NK-92 (cell line): ENCODE measurements around the gene C13orf46.

Experiments
- DNase-seq: peaks from one replicate; lab custom pipeline; 2025; ENCODE audit not compliant: unreplicated experiment; lab: John Stamatoyannopoulos, UW

Gene C13orf46

GRCh38 chr13:113939944-113940297 is 34.0 kb downstream of the C13orf46 start:
- no peak for DNase-seq

DNA sequence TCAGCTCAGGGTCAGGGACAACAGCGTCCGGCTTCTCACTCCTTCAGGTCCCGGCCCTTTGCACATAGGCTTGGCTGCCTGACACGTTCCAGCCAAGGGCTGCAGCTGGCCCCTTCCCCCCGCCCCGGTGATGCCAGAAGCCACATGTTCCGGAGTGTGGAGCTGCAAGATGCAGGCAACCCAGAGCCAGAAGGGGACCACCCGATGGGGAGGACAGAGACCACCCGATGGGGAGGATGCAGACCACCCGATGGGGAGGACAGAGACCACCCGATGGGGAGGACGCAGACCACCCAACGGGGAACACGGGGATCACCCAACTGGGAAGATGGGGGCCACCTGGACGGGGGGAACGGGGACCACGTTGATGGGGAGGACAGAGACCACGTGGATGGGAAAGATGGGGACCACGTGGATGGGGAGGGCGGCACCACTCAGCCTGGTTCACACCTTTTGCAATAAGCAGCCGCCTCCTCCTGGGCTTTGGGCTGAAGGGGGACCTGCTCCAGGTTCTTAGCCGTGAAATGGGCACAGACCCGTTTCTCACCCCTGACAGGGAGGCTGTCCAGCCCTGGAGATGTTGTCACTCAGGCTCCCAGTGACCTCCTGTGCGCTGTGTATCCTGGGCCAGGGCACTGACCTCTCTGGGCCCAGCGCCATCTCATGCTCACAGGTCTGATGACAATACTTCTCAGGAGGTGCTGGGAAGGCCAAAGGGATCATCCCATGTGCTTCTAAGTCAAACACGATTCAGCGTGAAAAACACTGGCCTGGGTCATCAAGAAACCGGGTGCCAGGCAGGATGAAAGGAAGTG is 34.5 kb downstream of the C13orf46 start:
- DNase-seq, result no peak

DNA sequence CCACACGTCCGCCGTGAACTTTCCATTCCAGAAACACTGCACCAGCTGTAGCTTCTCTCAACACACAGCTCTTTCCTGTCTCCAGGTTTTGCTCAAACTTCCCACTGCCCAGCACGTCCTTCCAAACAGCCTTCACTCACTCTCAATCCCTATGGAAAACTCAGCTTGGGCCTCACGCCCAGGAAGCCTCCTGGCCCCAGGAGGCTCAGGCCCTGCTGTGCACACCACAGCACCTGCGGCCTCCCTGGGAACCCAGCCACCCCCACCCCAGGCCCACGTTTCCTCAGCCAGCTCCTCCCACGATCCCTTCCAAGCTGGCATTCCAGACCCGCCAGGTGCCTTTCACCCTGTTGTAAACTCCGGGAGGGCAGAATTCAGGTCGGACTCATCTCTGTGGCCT is 35.2 kb downstream of the C13orf46 start:
- DNase-seq, result no peak

- DNase-seq, result no peak
These were observed 35.6 kb downstream of the C13orf46 start for GRCh38 chr13:113938246-113938645.

DNA sequence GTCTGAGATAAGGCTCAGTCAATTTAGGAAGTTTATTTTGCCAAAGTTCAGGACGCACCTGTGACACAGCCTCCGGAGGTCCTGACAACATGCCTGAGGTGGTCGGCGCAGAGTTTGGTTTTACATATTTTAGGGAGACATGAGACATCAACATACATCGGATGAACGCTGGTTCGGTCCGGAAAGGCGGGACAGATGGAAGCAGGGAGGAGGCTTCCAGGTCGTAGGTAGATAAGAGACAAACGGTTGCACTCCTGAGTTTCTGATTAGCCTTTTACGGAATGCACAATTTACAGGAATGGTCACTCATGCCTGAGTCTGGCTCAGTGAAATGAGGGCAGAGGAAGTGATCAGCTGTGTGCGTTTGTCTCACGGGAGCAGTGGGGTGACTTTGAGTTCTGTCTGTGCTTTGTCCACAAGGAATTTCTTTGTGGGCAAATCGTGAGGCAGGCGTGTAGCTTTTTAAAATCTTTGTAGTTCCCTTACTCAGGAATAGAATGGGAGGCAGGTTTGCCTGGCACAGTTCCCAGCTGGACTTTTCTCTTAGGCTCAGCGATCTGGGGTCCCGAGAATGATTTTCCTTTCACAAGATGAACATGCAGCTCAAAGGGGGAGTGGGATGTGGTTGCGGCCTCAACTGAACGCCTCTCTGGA is 36.2 kb downstream of the C13orf46 start:
- no peak for DNase-seq

DNA sequence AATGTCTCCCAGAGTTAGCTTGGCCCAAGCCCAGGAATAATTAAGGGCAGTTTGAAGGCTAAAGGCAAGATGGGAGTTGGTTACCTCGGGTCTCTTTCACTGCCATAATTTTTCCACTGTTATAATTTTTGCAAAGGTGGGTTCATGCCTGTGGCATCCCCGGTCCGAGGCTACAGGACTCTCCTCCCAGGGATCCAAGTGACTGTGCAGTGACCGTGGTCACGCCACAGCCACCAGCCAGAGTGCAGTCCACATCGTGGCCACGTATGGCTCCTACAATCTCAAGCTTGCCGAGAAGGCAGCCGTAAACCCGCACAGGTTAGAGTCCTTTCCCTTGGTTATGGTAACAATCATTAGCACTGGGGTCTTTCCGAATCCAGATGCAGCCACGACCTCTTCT is 36.8 kb downstream of the C13orf46 start:
- DNase-seq, result no peak

DNA sequence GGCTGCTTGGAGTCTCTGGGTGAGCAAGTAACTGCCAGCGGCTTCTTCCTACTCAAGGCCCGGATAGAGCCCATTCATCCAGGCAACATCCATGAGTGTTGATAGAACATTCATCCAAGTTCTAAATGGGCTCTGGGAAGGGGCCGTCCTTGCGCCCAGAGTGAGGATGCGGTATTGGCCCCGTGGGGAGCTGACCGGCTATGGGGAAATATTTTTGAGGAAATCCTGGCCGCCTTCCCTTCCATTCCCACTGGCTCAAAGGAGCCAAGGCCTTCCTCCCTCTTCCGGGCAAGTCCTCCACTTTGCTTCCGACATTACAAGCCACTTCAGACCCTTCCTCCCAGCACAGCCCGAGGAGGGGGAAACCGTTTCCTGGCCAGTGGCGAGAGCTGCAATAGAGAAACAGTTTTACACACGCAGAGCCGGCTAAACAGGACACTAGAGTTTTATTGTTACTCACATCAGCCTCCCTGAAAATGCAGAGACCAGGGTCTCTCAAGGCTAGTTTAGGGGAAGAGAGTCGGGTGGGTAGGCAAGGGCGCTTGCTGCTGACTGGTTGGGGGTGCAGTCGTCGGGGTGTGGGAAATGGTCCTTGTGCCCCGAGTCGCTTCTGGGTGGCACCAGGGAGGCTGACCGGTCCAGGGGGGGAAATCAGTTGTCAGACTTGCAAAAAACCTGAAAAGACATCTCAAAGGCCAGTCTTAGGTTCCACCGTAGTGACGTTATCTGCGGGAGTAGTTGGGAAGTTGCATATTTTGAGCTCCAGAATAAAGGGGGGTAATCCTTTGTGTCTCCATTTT is 37.5 kb downstream of the C13orf46 start:
- no peak for DNase-seq

DNA sequence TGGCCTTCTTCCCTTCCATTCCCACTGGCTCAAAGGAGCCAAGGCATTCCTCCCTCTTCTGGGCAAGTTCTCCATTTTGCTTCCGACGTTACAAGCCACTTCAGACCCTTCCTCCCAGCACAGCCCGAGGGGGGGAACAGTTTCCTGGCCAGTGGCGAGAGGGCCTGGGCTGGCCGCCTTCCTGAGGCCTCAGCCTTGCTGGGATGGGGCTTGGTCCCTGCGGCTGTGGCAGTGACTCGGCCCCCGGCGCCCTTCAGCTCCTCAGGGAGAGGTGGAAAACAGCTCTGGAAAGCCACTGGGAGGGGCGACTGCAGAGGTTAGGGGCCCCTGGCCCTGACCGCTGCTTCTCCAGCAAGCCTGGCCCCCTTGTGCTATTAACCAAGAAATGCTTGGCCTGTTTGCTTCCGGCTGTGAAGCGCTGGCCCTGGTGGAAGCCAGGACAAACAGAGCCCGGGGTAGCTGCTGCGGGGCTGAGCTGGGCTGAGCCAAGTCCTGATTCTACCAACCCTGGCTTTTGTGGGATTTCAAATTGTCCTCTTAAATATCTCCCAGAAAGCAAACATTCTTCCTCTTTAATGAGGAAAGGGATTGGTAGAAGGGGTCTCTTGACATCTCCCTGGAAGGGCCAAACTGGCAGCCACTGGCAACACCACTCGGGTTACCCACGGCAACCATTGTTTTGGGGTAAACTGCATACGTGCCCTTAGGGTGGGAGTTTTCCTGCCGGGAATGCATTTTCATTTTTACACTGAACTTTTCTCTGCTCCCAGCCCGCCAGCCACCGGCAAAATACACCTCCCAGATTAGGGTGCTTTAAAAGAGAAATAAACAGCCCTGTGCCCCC is 38.7 kb downstream of the C13orf46 start:
- no peak for DNase-seq

DNA sequence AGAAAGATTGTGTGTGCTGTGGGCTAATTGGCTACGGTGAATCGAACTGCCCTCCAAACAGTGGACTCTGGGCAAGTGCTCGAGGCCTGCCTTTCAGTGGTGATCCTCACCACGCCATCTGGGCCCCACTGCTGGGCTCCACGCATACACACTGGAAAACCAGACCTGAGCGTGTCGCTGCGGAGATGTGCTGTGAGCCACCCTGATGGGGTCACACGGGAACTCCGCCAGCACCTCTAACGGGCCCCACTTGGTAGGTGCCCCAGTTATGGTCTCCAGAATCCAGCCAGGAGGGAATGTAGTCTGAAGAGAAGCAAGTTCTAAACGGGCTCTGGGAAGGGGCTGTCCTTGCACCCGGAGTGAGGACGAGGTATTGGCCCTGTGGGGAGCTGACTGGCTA is 39.3 kb downstream of the C13orf46 start:
- DNase-seq, result no peak

DNA sequence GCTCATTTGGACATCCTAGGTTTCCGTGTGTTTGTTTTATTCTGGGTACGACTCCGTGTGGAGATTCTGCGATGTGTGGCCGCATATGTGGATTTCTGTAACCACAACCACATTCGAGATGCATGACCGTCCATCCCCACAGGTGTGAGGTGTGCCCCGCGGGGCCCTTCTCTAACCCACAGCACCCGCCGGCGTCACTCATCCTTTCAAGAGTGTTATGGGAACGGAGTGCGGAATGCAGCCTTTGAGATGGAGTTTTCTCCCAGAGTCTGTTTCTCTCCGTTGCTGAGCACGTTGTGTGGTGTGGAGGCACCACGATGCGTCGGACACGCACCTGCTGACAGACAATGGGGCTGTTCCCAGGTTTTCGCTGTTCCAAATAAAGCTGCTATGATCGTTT is 40.0 kb downstream of the C13orf46 start:
- no peak for DNase-seq

- no peak for DNase-seq
These were observed 41.9 kb downstream of the C13orf46 start for GRCh38 chr13:113931841-113932459.

DNA sequence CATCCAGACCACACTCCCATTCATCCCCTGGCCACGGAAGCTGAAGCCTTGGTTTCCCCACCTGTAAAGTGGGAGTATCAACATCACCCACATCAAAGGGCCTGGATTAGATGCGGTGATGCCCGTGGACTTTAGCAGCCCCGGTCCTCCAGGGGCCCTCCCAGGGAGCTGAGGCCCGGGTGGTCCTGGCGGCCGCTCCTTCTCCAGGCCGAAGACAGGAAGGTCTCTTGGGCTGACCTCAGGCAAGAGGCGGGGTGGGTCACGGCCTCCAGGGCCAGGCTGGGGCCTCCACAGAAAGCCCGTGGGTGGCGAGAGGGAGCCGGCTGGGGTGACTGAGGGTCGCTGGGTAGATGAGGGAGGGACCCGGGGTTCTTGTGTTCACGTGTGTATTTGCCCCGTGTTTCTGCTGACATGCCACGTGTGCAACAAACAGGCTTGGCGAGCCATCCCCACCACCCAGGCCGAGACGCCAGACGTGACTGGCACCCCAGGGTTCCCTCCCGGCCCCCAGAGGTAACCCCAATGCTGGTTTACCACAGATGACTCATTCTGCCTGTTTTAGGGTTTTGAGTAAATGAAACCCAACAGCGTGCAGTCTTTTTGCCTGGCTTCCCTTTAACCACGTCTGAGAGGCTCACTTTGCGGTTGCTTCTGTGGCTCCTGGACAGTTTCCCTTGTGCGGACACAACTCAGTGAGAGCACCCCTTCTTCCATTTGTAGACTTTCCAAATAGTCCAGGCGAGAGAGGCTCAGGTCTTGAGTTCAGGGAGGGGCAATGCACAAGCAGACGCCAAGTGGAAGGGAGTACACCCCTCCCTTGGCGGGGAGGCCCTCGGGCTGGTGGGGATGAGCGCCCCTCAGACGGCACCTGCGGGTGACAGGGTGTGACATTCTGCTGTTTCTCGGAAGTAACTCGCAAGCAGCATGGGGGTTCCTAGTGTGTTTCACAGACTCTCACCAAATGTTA is 42.9 kb downstream of the C13orf46 start:
- DNase-seq, result no peak

DNA sequence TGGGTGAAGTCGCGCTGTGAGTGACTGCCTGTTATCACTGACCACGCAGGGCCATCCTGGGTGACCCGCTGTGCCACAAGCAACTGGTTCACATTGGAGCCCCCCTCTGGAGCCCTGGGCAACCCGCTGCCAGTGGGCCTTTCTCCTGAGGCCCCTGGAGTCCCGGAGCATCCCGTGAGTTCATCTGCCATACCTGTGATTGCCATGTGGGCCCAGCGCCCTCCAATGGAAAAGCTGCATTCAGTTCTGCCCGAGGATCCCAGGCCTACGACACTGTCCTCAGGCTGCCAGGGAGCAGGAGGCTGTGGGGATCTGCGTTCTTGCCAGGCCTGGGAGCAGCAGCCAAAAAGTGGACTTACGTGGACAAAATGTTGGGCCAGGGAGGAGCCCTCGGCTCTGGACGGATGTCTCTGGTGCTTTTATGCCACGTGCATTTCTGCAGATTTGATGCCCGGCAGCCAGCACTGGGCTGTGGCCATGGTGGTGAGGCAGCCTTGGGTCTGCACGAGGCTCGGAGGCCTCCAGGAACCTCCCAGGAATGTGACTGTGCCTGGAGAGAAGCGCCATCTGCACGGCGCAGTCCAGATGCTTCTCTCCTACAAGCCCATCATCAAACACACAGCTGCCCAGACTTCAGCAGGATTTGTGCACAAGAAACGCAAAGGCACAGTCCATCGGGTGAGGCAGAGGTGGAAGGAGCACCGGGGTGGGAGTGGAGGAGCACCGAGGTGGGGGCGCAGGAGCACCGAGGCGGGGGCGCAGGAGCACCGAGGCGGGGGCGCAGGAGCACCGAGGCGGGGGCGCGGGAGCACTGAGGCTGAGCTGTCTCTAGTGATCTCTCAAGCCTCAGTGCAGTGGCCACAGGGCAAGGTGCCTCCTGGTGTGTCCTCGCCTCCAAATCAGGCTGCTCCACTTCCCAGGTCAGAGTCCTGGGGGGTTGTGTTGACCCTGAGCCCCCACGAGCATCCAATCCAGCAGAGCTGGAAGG is 44.0 kb downstream of the C13orf46 start:
- no peak for DNase-seq

- DNase-seq, result no peak
These were observed 44.9 kb downstream of the C13orf46 start for GRCh38 chr13:113928685-113929627.

DNA sequence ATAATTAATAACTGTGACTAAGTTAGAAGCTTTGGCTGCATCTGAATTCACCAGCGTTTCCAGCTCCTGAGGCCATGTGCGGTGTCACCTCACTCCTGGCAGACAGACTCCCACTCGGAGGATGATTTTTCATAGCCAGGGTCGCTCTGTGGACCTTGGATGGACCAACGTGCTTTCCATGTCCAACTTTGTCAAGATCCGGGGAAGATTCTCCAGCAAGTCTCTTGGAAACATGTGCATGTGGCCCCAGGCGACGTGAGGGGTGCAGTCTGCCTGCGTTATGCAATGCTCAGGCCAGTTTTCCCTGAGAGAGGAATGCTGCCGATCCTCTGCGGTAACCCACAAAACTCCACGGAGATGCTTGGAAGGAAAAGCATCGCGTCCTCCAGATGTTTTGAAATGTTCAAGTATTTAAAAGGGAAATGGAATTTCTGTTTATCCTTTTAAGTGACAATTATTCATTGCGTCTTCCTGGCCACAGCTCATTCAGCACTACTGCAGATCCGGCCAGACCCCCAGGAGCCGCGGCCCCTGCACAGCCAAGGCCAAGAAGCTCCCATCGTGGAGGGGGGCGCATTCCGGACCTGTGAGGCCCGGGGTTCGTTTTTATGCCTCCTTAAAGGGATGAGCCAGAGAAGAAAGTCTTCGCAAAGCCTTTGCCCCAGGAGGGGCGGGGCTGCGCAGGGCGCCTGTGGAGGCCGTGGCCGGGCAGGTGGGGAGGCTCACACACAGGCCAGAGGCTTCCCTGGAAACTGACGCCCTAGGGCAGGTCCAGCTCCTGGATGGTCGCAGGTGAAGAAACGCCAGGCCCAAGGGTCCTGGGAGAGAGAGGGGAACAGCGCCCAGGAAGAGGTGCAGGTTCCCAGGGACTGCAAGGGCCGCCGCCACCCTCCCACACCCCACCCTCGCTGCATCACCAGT is 46.0 kb downstream of the C13orf46 start:
- no peak for DNase-seq
